ENCODE data around the gene DIPK1C. TPM values are rescaled to one million over a fixed set of nuclear protein-coding genes. Genes with fewer than 3 reads are reported as not detected.

The DIPK1C gene
- total and polyA plus RNA-seq, 2 experiments from 2014 or later: not detected

DNA sequence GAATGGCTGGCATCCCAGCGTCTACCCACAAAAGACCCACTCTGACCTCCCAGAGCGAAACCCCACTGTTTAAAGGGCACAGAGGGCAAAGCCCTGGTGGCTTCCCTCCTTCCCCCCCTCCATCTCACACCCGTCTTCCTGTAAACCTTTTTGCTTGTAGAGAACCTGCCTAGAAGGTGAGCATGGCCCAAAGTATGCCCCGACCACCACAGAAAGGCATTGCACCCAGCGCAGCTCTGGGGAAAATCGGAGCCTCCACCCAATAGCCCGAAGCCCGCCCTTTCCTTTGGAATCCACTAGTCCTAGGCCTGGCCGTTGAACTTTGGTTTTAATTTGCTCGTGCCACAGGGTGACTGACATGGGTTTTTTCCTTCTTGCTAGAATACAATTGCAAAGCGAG is 22.6 kb downstream of the DIPK1C start:
- WGBS, 2 experiments (ENCODE audit: low coverage in 1 of 2, low lambda C conversion rate in 2 of 2, missing lambda C conversion rate in 2 of 2): 53 to 60% methylated on average over 11 of the region's 11 CpGs
- Histone ChIP-seq H3K27me3 (replicated peaks; ENCODE audit: insufficient read depth) (no peaks in the 10 kb centered on the region), H3K9me3 (ENCODE audit: low read depth) (no peaks in the 10 kb centered on the region), H3K9me2 (ENCODE audit: insufficient read depth) (no peaks in the 10 kb centered on the region), H2AFZ (no peak overlapping the region), H3K79me2 (ENCODE audit: insufficient read depth) (no peaks in the 10 kb centered on the region), H3K9ac (no peak overlapping the region), H3K36me3 (ENCODE audit: low read depth) (no peaks in the 10 kb centered on the region), H3K4me2 (ENCODE audit: unreplicated experiment) (no peak overlapping the region), H4K20me1 (ENCODE audit: insufficient read depth) (no peaks in the 10 kb centered on the region), H3F3A (ENCODE audit: insufficient read depth) (no peaks in the 10 kb centered on the region), H3K4me1 (ENCODE audit: insufficient read depth) (no peaks in the 10 kb centered on the region), H3K27ac (no peak overlapping the region), H3K4me3 (no peak overlapping the region)
- TF ChIP-seq EZH2phosphoT487 (IDR thresholded peaks at IDR 0.05; ENCODE audit: insufficient read depth, low read depth): no peak
- no peak for TF ChIP-seq EZH2 (IDR thresholded peaks at IDR 0.05; ENCODE audit: insufficient read depth, poor library complexity, severe bottlenecking)
- in situ Hi-C loops (cut with MboI): no loop called here
- DNase-seq: no peak

DNA sequence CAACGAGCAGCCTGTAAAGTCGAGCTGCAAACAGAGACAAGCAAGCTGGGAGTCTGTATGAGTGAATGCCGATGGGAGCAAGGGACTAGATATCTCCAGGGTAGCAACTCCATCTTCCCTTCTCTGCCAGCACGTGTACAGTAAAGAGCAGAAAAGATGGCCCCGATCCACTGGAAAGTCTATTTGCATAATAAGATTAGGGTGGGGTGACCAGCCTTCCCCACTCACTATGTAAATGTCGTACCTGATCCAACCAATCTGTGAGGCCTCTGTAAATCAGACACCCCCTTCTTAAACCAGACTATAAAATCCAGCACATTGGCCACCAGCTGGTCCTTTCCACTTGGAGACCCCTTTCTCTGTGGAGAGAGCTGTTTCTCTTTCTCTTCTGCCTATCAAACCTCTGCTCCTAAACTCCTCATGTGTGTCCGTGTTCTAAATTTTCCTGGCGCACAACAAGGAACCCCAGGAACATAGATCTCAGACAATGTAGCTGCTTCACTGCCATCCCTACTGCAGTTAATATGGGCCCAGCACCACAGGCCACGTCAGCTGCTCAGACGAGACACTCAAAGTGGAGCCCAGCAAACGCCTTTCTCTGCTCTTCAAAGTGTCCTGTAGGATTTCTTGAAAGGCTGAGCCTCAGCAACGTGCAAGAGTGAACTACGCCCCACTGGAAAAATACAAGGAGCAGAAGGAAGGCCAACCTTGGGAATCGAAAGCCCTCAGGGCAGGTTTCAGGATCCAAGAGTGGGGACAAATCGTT is 26.1 kb downstream of the DIPK1C start:
- in situ Hi-C loops (cut with MboI): no loop called here
- Histone ChIP-seq H3K9ac (no peak overlapping the region), H3K36me3 (ENCODE audit: low read depth) (no peaks in the 10 kb centered on the region), H2AFZ (no peak overlapping the region), H3K79me2 (ENCODE audit: insufficient read depth) (no peaks in the 10 kb centered on the region), H3F3A (ENCODE audit: insufficient read depth) (no peaks in the 10 kb centered on the region), H3K27me3 (replicated peaks; ENCODE audit: insufficient read depth) (no peaks in the 10 kb centered on the region; the same call in 1 of the 2 replicates), H3K4me2 (ENCODE audit: unreplicated experiment) (no peak overlapping the region), H3K4me3 (no peak overlapping the region), H3K9me3 (ENCODE audit: low read depth) (no peaks in the 10 kb centered on the region), H3K4me1 (ENCODE audit: insufficient read depth) (no peaks in the 10 kb centered on the region), H3K27ac (no peak overlapping the region), H4K20me1 (ENCODE audit: insufficient read depth) (no peaks in the 10 kb centered on the region), H3K9me2 (ENCODE audit: insufficient read depth) (no peaks in the 10 kb centered on the region)
- WGBS, 2 experiments (ENCODE audit: low coverage in 1 of 2, low lambda C conversion rate in 2 of 2, missing lambda C conversion rate in 2 of 2): 45 to 54% methylated on average over 15 of the region's 15 CpGs
- TF ChIP-seq EZH2 (IDR thresholded peaks at IDR 0.05; ENCODE audit: insufficient read depth, poor library complexity, severe bottlenecking) (no peak), EZH2phosphoT487 (IDR thresholded peaks at IDR 0.05; ENCODE audit: insufficient read depth, low read depth) (no peak)
- no peak for DNase-seq

DNA sequence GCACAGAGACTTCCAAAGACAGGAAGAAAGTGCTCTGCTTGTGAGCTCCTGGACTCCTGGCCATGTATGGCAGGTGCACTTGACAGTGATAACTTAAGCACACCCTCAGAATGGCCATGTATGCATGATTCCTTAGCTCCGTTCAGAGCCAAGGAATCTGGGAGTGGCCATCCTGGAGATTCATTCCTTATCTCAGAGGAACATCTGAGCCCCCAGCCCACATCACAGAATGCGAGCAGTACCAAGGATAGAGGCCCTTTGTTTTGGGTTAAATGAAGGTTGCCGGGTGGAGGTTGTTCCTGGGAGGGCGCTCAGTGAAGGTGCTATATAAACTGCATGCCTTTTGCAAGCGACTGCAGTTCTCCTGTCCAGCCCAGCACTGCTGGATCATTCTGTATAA is 26.9 kb downstream of the DIPK1C start:
- Histone ChIP-seq H3K9me3 (ENCODE audit: low read depth) (no peaks in the 10 kb centered on the region), H3K79me2 (ENCODE audit: insufficient read depth) (no peaks in the 10 kb centered on the region), H3K4me1 (ENCODE audit: insufficient read depth) (no peaks in the 10 kb centered on the region), H3F3A (ENCODE audit: insufficient read depth) (no peaks in the 10 kb centered on the region), H3K36me3 (ENCODE audit: low read depth) (no peaks in the 10 kb centered on the region), H3K9me2 (ENCODE audit: insufficient read depth) (no peaks in the 10 kb centered on the region), H3K9ac (no peak overlapping the region), H3K4me2 (ENCODE audit: unreplicated experiment) (no peak overlapping the region), H2AFZ (no peak overlapping the region), H3K4me3 (no peak overlapping the region), H3K27me3 (replicated peaks; ENCODE audit: insufficient read depth) (no peaks in the 10 kb centered on the region; the same call in 1 of the 2 replicates), H3K27ac (no peak overlapping the region), H4K20me1 (ENCODE audit: insufficient read depth) (no peaks in the 10 kb centered on the region)
- TF ChIP-seq EZH2phosphoT487 (IDR thresholded peaks at IDR 0.05; ENCODE audit: insufficient read depth, low read depth): no peak
- in situ Hi-C loops (cut with MboI): no loop called here
- 52 to 59% methylated on average over 5 of the region's 5 CpGs for WGBS, 2 experiments (ENCODE audit: low coverage in 1 of 2, low lambda C conversion rate in 2 of 2, missing lambda C conversion rate in 2 of 2)
- DNase-seq: no peak

DNA sequence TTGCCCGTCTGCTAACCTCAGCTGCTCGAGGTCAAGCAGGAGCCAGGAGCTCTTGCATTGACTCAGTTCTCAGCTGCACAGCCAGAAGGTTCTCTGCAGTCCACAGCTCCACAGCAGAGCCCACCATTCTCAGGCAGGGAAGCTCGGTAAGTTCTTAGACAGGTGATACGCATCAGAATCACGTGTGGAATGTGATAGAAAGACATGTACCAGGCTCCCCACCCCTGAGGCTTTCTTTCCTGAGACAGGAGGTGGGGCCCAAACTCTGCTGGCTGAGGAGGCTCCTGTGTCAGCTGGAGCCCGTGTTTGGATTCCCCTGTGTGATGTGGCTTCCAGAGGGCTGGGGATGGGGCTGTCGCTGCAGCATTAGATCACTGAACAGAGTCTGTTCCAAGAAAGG is 28.0 kb downstream of the DIPK1C start:
- Histone ChIP-seq H2AFZ (no peak overlapping the region), H3K36me3 (ENCODE audit: low read depth) (no peaks in the 10 kb centered on the region), H3K9me2 (ENCODE audit: insufficient read depth) (no peaks in the 10 kb centered on the region), H3K79me2 (ENCODE audit: insufficient read depth) (no peaks in the 10 kb centered on the region), H4K20me1 (ENCODE audit: insufficient read depth) (no peaks in the 10 kb centered on the region), H3K4me2 (ENCODE audit: unreplicated experiment) (no peak overlapping the region), H3K9ac (no peak overlapping the region), H3F3A (ENCODE audit: insufficient read depth) (no peaks in the 10 kb centered on the region), H3K27me3 (replicated peaks; ENCODE audit: insufficient read depth) (no peaks in the 10 kb centered on the region; the same call in 1 of the 2 replicates), H3K4me3 (no peak overlapping the region), H3K27ac (no peak overlapping the region), H3K9me3 (ENCODE audit: low read depth) (no peaks in the 10 kb centered on the region), H3K4me1 (ENCODE audit: insufficient read depth) (no peaks in the 10 kb centered on the region)
- in situ Hi-C loops (cut with MboI): no loop called here
- 39 to 46% methylated on average over 7 of the region's 7 CpGs for WGBS, 2 experiments (ENCODE audit: low coverage in 1 of 2, low lambda C conversion rate in 2 of 2, missing lambda C conversion rate in 2 of 2)
- TF ChIP-seq EZH2 (IDR thresholded peaks at IDR 0.05; ENCODE audit: insufficient read depth, poor library complexity, severe bottlenecking): no peak
- no peak for TF ChIP-seq EZH2phosphoT487 (IDR thresholded peaks at IDR 0.05; ENCODE audit: insufficient read depth, low read depth)
- DNase-seq: no peak
